Measurements from ENCODE around the gene CLDN24. TPM values are rescaled to one million over a fixed set of nuclear protein-coding genes. Genes with fewer than 3 reads are reported as not detected.

The CLDN24 gene
- total RNA-seq, 1 donor from 2014 or later: not detected

DNA sequence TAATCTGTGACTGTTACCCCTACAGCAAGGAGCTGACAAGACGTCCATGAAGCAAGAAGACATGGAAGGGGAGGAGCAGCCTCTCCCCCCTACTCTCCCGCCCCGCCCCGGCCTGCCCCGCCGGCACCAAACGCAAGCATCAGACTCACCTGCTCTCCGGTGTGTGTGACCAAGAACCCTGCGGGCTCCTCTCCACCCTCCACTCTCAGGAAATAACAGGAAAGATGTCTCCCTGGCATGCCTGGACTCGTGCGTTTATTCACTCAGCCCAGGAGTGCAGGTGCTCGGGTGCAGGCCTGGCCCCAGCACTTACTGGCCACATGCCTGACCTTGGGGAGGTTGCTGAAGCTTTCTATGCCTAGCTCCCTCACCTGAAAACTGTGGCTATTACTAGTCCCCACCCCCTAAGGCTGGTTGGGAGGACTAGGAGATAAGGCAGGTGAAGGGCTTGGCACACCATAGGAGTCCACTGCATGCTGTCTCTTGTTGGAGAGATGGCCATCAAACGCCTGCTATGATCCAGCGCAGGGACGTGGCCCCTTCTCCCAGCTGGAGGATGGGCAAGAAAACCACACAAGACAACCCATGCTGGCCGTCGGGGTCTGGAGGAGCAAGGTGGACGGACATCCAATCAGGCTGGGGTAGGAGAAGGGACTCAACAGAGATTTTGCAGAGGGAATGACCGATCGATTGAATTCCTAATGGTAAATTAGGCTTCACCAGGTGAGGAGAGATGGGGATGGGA is 34.9 kb upstream of the CLDN24 start:
- Mint-ChIP-seq H3K4me1 (ENCODE audit: unreplicated experiment) (peaks cover 7% of the 10 kb centered on the region), H3K27ac (ENCODE audit: unreplicated experiment) (no peak overlapping the region), H3K9me3 (ENCODE audit: unreplicated experiment) (no peaks in the 10 kb centered on the region), H3K36me3 (ENCODE audit: low read depth, unreplicated experiment) (no peaks in the 10 kb centered on the region), H3K4me3 (ENCODE audit: unreplicated experiment) (no peak overlapping the region), H3K27me3 (ENCODE audit: unreplicated experiment) (peaks cover 8% of the 10 kb centered on the region)
- TF ChIP-seq, protein P1, sequence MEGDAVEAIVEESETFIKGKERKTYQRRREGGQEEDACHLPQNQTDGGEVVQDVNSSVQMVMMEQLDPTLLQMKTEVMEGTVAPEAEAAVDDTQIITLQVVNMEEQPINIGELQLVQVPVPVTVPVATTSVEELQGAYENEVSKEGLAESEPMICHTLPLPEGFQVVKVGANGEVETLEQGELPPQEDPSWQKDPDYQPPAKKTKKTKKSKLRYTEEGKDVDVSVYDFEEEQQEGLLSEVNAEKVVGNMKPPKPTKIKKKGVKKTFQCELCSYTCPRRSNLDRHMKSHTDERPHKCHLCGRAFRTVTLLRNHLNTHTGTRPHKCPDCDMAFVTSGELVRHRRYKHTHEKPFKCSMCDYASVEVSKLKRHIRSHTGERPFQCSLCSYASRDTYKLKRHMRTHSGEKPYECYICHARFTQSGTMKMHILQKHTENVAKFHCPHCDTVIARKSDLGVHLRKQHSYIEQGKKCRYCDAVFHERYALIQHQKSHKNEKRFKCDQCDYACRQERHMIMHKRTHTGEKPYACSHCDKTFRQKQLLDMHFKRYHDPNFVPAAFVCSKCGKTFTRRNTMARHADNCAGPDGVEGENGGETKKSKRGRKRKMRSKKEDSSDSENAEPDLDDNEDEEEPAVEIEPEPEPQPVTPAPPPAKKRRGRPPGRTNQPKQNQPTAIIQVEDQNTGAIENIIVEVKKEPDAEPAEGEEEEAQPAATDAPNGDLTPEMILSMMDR (IDR thresholded peaks at IDR 0.05; ENCODE audit: unreplicated experiment): no peak
- DNase-seq (ENCODE audit: low spot score): no peak

DNA sequence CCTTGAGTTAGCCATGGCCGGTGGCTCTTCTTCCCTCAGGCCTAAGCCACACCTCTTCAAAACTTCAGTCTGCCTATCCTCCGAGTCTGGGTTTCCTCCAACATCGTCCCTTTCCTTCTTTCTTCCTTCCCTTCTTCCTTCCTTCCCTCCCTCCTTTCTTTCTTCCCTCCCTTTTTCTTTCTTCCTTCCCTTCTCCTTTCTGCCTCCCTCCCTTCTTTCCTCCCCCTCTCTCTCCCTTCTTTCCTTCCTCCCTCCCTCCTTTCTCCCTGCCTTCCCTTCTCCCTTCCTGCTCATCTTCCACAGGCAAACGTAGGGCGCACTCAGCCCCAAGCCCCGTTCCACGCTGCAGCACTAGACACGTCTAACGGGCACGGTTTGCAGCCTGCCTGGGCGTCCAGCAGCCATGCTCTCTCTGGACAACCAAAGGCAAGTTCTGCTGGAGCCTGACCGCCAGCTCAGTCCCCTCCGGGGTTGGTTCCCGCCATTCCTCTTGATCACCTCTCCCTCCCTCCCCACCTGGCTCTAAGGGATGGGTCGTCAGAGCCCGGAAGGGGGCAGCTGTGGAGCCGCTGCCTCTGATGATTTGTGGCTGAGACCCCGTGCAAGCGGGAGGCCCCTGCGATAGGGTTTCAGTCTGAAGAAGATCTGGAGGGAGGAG is 34.1 kb upstream of the CLDN24 start:
- Mint-ChIP-seq H3K9me3 (ENCODE audit: unreplicated experiment) (no peaks in the 10 kb centered on the region), H3K4me1 (ENCODE audit: unreplicated experiment) (peaks cover 7% of the 10 kb centered on the region), H3K27me3 (ENCODE audit: unreplicated experiment) (peaks cover 8% of the 10 kb centered on the region), H3K4me3 (ENCODE audit: unreplicated experiment) (no peak overlapping the region), H3K36me3 (ENCODE audit: low read depth, unreplicated experiment) (no peaks in the 10 kb centered on the region), H3K27ac (ENCODE audit: unreplicated experiment) (no peak overlapping the region)
- TF ChIP-seq, protein P1 (IDR thresholded peaks at IDR 0.05; ENCODE audit: unreplicated experiment): no peak
- DNase-seq (ENCODE audit: low spot score): no peak

DNA sequence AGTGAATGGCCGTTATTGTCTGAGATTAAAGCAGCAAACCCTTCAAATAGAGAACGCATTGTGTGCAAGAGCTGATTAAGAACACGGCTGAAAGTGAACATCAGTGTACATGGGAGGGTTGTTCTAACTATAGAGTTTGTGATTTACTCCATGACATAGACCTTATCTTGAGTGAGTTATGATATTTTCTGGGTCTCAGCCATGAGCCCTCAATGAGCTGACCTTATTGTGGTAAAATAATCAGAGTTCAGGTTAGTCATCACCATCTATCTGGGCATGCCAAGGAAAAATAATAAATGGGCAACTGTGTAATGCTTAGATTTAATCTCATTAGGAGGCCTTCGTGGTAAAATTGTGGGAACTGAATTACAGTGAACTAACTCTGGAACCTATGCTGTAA is 33.2 kb upstream of the CLDN24 start:
- TF ChIP-seq, protein P1 (IDR thresholded peaks at IDR 0.05; ENCODE audit: unreplicated experiment): no peak
- Mint-ChIP-seq H3K36me3 (ENCODE audit: low read depth, unreplicated experiment) (no peaks in the 10 kb centered on the region), H3K27me3 (ENCODE audit: unreplicated experiment) (peaks cover 6% of the 10 kb centered on the region), H3K27ac (ENCODE audit: unreplicated experiment) (no peak overlapping the region), H3K9me3 (ENCODE audit: unreplicated experiment) (no peaks in the 10 kb centered on the region), H3K4me1 (ENCODE audit: unreplicated experiment) (peaks cover 6% of the 10 kb centered on the region), H3K4me3 (ENCODE audit: unreplicated experiment) (no peak overlapping the region)
- DNase-seq (ENCODE audit: low spot score): no peak

DNA sequence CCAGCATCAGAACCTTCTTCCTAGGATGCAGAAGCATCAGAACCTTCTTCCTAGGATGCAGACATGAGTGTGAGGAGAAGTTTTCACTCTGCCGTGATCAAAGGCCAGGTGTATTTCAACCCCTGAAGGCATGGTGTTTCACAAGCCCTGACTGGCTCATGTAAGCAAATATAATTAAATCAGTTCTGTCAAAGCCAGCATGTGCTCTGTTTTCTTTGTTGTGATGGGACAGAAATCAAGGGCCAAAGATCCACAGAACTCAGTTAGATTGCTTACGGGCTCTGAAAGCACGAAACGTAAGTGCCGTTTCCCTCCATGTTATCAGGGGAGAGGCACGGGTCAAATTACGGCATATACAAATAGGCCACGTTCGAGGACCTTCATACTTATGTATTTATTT is 32.0 kb upstream of the CLDN24 start:
- no peaks in the 10 kb centered on the region for H3K4me1 Mint-ChIP-seq (ENCODE audit: unreplicated experiment)
- H3K9me3 Mint-ChIP-seq (ENCODE audit: unreplicated experiment): no peaks in the 10 kb centered on the region
- TF ChIP-seq, protein P1 (IDR thresholded peaks at IDR 0.05; ENCODE audit: unreplicated experiment): no peak
- H3K27me3 Mint-ChIP-seq (ENCODE audit: unreplicated experiment): peaks cover 6% of the 10 kb centered on the region
- no peak for DNase-seq (ENCODE audit: low spot score)
- H3K36me3 Mint-ChIP-seq (ENCODE audit: low read depth, unreplicated experiment): no peaks in the 10 kb centered on the region
- H3K27ac Mint-ChIP-seq (ENCODE audit: unreplicated experiment): no peak overlapping the region
- no peak overlapping the region for H3K4me3 Mint-ChIP-seq (ENCODE audit: unreplicated experiment)

DNA sequence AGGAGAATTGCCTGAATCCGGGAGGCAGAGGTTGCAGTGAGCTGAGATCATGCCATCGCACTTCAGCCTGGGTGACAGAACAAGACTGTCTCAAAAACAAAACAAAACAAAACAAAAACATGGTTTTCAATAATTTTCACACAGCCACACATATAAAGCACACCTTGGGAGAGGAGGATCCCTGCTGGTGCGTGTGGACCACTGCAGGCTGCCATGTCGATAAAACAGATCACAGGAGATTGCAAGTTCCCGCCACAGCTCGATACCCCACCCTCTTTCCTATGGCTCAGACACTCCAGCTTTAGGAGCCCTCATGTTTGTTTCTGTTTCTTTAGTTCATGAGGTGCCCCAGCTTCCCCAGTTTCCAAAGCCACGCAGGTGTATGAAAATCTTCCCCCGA is 31.3 kb upstream of the CLDN24 start:
- no peak overlapping the region for H3K27ac Mint-ChIP-seq (ENCODE audit: unreplicated experiment)
- no peak for DNase-seq (ENCODE audit: low spot score)
- TF ChIP-seq, protein P1 (IDR thresholded peaks at IDR 0.05; ENCODE audit: unreplicated experiment): no peak
- H3K4me1 Mint-ChIP-seq (ENCODE audit: unreplicated experiment): no peaks in the 10 kb centered on the region
- H3K36me3 Mint-ChIP-seq (ENCODE audit: low read depth, unreplicated experiment): no peaks in the 10 kb centered on the region
- peaks cover 6% of the 10 kb centered on the region for H3K27me3 Mint-ChIP-seq (ENCODE audit: unreplicated experiment)
- no peak overlapping the region for H3K4me3 Mint-ChIP-seq (ENCODE audit: unreplicated experiment)
- no peaks in the 10 kb centered on the region for H3K9me3 Mint-ChIP-seq (ENCODE audit: unreplicated experiment)
